ENCODE data around the gene OMD. TPM values are rescaled to one million over a fixed set of nuclear protein-coding genes. Genes with fewer than 3 reads are reported as not detected.
"Not testable (repeated sequence)": the region's sequence is repeated elsewhere in the genome, so short reads cannot be mapped to it uniquely, and the experiment has no call there.

OMD gene
- total RNA-seq, 2 donors from 2014 or later: 200 TPM

DNA sequence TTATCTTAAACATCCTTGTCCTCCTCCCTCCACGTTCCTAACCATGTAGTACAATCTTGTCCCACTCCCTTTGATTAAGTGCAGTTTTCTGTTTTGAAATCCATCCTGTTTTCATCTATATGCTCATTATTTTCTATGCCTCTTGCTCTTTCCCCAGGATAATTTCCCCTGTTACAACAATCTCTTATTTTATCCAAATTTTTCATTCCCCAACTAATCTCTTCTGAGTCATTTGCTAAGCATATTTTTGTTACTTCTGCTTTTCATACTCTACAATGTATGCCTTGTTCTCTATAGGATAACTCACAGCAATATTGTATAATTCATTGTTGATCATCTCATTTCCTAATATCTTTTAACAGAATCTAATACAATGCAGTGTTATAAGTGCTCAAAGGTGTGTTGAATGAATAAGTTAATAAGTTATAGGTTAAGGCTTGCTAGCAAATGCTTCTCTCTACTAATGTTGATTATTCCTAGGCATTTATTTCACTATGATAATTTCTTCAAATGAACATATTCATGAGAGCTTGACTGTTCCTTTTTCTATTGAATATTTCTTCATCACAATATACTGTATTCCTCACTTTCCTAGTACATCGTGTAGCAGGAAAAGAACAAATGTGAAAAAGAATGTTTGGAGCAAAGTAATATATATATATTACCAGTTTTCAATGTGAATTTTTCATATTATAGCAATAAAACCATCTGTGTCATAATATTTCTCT, 1.5 kb downstream of the OMD start:
- no peak for DNase-seq (ENCODE audit: low spot score)
- Histone ChIP-seq H3K9me3 (no peaks in the 10 kb centered on the region), H3K27me3 (replicated peaks; ENCODE audit: insufficient read depth) (no peaks in the 10 kb centered on the region), H3K4me1 (ENCODE audit: control insufficient read depth in 1 of 2, low read depth in 2 of 2) (peaks cover 7 to 56% of the 10 kb centered on the region in 2 donors), H3K4me3 (peak overlapping the region; percentile 71), H3K36me3 (no peaks in the 10 kb centered on the region), H3K27ac (peak overlapping the region in 1 of 2 donors; percentile 37)
- TF ChIP-seq CTCF (IDR thresholded peaks at IDR 0.05): no peak
- no peak for ATAC-seq (ENCODE audit: insufficient number of reproducible peaks, low FRiP score, low read depth)

- Histone ChIP-seq H3K4me1 (ENCODE audit: control insufficient read depth in 1 of 2, low read depth in 2 of 2) (peaks cover 0 to 11% of the 10 kb centered on the region in 2 donors), H3K36me3 (no peaks in the 10 kb centered on the region), H3K27me3 (replicated peaks; ENCODE audit: insufficient read depth) (no peaks in the 10 kb centered on the region), H3K27ac (no peak overlapping the region), H3K9me3 (no peaks in the 10 kb centered on the region), H3K4me3 (no peak overlapping the region)
- ATAC-seq (ENCODE audit: insufficient number of reproducible peaks, low FRiP score, low read depth) (no peak), DNase-seq (ENCODE audit: low spot score) (no peak)
- TF ChIP-seq CTCF (IDR thresholded peaks at IDR 0.05): no peak
Measured at GRCh38 chr9:92414566-92414965, 9.7 kb downstream of the OMD start.

DNA sequence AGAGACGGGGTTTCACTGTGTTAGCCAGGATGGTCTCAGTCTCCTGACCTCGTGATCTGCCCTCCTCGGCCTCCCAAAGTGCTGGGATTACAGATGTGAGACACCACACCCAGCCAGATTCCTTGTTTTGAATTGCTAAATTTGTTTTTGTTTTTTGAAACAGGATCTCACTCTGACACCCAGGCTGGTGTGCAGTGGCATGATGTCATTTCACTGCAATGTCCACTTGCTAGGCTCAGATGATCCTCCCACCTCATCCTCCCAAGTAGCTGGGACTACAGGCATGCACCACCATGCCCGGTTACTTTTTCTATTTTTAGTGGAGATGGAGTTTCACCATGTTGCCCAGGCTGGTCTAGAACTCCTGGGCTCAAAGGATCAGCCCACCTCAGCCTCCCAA, 13.1 kb downstream of the OMD start:
- ATAC-seq (ENCODE audit: insufficient number of reproducible peaks, low FRiP score, low read depth); DNase-seq (ENCODE audit: low spot score); H3K4me3 ChIP-seq; H3K36me3 ChIP-seq; H3K27ac ChIP-seq; H3K27me3 ChIP-seq (replicated peaks; ENCODE audit: insufficient read depth); H3K9me3 ChIP-seq: not testable (repeated sequence)
- peaks cover 10 to 19% of the 10 kb centered on the region in 2 donors for H3K4me1 ChIP-seq (ENCODE audit: control insufficient read depth in 1 of 2, low read depth in 2 of 2)

DNA sequence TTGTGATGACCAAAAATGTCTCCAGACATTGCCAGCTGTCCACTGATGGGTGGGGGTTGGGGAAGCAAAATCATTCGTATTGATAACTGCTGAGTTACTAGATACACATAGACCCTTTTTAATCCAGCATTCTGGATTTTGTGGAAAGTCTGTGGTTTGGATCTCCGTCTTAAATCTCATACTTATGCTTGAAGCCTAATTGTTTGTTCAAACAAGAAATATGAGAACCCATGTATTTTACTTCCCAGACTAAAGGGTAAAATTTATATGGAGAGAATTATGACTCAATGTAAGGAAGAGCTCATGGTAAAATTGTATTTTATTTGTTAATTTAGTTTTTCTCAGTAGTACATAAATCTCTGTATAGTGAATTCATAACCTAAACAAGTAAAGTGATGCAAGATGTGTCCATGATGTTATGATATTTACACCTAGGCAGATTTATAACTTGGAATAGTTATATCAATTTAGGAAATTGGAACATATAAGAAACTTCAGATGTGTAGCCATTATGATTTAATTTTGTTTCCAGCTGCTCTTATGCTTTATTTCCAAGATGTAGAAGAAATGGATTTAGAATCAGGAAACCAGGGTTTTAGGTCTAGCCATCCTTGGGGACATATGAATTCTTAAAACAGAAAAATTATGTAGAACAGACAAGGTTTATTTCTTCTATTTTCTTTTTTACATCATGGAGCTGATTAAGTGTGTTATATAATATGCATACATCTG, 15.4 kb downstream of the OMD start:
- no peak for TF ChIP-seq CTCF (IDR thresholded peaks at IDR 0.05)
- H3K9me3 ChIP-seq: no peaks in the 10 kb centered on the region
- no peaks in the 10 kb centered on the region for H3K27me3 ChIP-seq (replicated peaks; ENCODE audit: insufficient read depth)
- peaks cover 18 to 29% of the 10 kb centered on the region in 2 donors for H3K4me1 ChIP-seq (ENCODE audit: control insufficient read depth in 1 of 2, low read depth in 2 of 2)
- H3K36me3 ChIP-seq: no peaks in the 10 kb centered on the region
- no peak overlapping the region for H3K4me3 ChIP-seq
- ATAC-seq (ENCODE audit: insufficient number of reproducible peaks, low FRiP score, low read depth) (no peak), DNase-seq (ENCODE audit: low spot score) (no peak)
- no peak overlapping the region for H3K27ac ChIP-seq

- no peak for TF ChIP-seq CTCF (IDR thresholded peaks at IDR 0.05)
- DNase-seq (ENCODE audit: low spot score): no peak
Measured at GRCh38 chr9:92407818-92408217, 16.5 kb downstream of the OMD start.

More at GRCh38 chr9:92407818-92408217, 16.5 kb downstream of the OMD start:
- H3K27me3 ChIP-seq (replicated peaks; ENCODE audit: insufficient read depth): no peaks in the 10 kb centered on the region
- no peak overlapping the region for H3K4me3 ChIP-seq
- H3K36me3 ChIP-seq: no peaks in the 10 kb centered on the region
- no peak for ATAC-seq (ENCODE audit: insufficient number of reproducible peaks, low FRiP score, low read depth)
- H3K27ac ChIP-seq: peak overlapping the region; percentile 75 to 77
- H3K4me1 ChIP-seq (ENCODE audit: control insufficient read depth in 1 of 2, low read depth in 2 of 2): peaks cover 18 to 29% of the 10 kb centered on the region in 2 donors
- no peaks in the 10 kb centered on the region for H3K9me3 ChIP-seq
